GM19328 (cell line): ENCODE measurements around the gene GLYR1.
"Not testable (repeated sequence)": the region's sequence is repeated elsewhere in the genome, so short reads cannot be mapped to it uniquely, and the experiment has no call there.

Experiments
- ATAC-seq: cut with Tn5 transposase; IDR thresholded peaks from one replicate; pipeline ENCODE4 v1.9.1; 2021; ENCODE audit warnings: mild to moderate bottlenecking, moderate library complexity; ENCODE audit not compliant: unreplicated experiment

The GLYR1 gene

GRCh38 chr16:4795181-4795827 lies 51.8 kb downstream of the GLYR1 start, which contains the start of gene SMIM22:
SMIM22 (plus strand) TSS chr16:4795369; CDS start chr16:4795735, 366 bp downstream.
- no peak for ATAC-seq

- no peak for ATAC-seq
Observed at GRCh38 chr16:4792951-4793513, 54.1 kb downstream of the GLYR1 start.

- no peak for ATAC-seq
Observed at GRCh38 chr16:4790871-4791270, 56.2 kb downstream of the GLYR1 start.

- ATAC-seq: no peak
Observed at GRCh38 chr16:4790261-4790660, 56.8 kb downstream of the GLYR1 start.

- ATAC-seq: no peak
Observed at GRCh38 chr16:4788910-4789309, 58.2 kb downstream of the GLYR1 start.

- no peak for ATAC-seq
Observed at GRCh38 chr16:4788489-4788889, 58.6 kb downstream of the GLYR1 start.

- no peak for ATAC-seq
Observed at GRCh38 chr16:4787627-4788482, 59.2 kb downstream of the GLYR1 start, which contains the start of gene SEPTIN12. SEPTIN12 (minus strand) TSS chr16:4788345; CDS start chr16:4787645, 700 bp downstream.

- ATAC-seq: no peak
Observed at GRCh38 chr16:4787068-4787467, 60.0 kb downstream of the GLYR1 start.

- no peak for ATAC-seq
Observed at GRCh38 chr16:4785758-4786433, 61.2 kb downstream of the GLYR1 start.

GRCh38 chr16:4784444-4784987 lies 62.6 kb downstream of the GLYR1 start:
- ATAC-seq: not testable (repeated sequence)

GRCh38 chr16:4783951-4784336 lies 63.1 kb downstream of the GLYR1 start:
- no peak for ATAC-seq

GRCh38 chr16:4783251-4783950 lies 63.7 kb downstream of the GLYR1 start:
- ATAC-seq: no peak

GRCh38 chr16:4780235-4780634 lies 66.9 kb downstream of the GLYR1 start:
- ATAC-seq: no peak

- ATAC-seq: no peak
Observed at GRCh38 chr16:4778050-4778392, 69.1 kb downstream of the GLYR1 start.

- no peak for ATAC-seq
Observed at GRCh38 chr16:4777339-4778049, 69.6 kb downstream of the GLYR1 start.

GRCh38 chr16:4776141-4776705 lies 70.9 kb downstream of the GLYR1 start:
- ATAC-seq: no peak

- ATAC-seq: no peak
Observed at GRCh38 chr16:4775005-4775404, 72.1 kb downstream of the GLYR1 start.

GRCh38 chr16:4772351-4772750 lies 74.7 kb downstream of the GLYR1 start:
- ATAC-seq: no peak

- no peak for ATAC-seq
Observed at GRCh38 chr16:4771646-4772045, 75.4 kb downstream of the GLYR1 start.

GRCh38 chr16:4769306-4769638 lies 77.8 kb downstream of the GLYR1 start:
- no peak for ATAC-seq
